Fibroblast of lung (primary cell): ENCODE data around the gene CDK15.

Source experiments
- EZH2 ChIP-seq: IDR thresholded peaks from 2 replicates; pipeline ENCODE4 v1.5.1; 2012; ENCODE audit warnings: low read length, control low read depth, mild to moderate bottlenecking; ENCODE audit errors: missing control alignments
- TF ChIP-seq, protein P1 (sequence below), 2 donors: IDR thresholded peaks in 1 of 2; conservative IDR thresholded peaks in 1 of 2; 1 replicate in 1 of 2; 2 replicates in 1 of 2; pipeline ENCODE4 v1.5.1; 2011 to 2012; ENCODE audit warnings: low read length in 2 of 2, control low read depth in 1 of 2, inconsistent platforms in 1 of 2, low read depth in 1 of 2, mild to moderate bottlenecking in 1 of 2

DNA sequence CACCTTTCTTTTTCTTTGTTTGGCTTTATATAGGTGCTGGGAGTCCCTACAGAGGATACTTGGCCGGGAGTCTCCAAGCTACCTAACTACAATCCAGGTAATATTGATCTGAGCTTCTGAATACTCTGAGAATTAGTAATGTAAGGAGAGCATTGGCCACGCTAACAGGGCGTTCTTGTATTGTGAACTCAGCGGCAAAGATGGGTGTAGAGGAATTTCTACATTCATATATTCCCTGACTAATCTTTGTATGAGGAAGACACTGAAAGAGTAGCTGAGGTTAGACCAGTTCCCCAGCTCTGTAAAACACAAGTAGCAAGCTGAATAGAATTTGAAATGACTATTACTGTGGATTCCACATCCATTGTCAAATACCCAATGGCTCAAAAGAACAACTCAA lies 48.5 kb downstream of the CDK15 start:
- TF ChIP-seq, protein P1, sequence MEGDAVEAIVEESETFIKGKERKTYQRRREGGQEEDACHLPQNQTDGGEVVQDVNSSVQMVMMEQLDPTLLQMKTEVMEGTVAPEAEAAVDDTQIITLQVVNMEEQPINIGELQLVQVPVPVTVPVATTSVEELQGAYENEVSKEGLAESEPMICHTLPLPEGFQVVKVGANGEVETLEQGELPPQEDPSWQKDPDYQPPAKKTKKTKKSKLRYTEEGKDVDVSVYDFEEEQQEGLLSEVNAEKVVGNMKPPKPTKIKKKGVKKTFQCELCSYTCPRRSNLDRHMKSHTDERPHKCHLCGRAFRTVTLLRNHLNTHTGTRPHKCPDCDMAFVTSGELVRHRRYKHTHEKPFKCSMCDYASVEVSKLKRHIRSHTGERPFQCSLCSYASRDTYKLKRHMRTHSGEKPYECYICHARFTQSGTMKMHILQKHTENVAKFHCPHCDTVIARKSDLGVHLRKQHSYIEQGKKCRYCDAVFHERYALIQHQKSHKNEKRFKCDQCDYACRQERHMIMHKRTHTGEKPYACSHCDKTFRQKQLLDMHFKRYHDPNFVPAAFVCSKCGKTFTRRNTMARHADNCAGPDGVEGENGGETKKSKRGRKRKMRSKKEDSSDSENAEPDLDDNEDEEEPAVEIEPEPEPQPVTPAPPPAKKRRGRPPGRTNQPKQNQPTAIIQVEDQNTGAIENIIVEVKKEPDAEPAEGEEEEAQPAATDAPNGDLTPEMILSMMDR (conservative IDR thresholded peaks at IDR 0.05 in 1 of 2, IDR thresholded peaks at IDR 0.05 in 1 of 2; ENCODE audit: low read depth in 1 of 2, low read length in 2 of 2) = no peak
- no peak for TF ChIP-seq EZH2
